GM19328 (cell line): ENCODE data around the gene PDE4B.
"Not testable (repeated sequence)": the region's sequence is repeated elsewhere in the genome, so short reads cannot be mapped to it uniquely, and the experiment has no call there.

Experiments
- ATAC-seq: cut with Tn5 transposase; IDR thresholded peaks from one replicate; pipeline ENCODE4 v1.9.1; 2021; ENCODE audit warnings: mild to moderate bottlenecking, moderate library complexity; ENCODE audit not compliant: unreplicated experiment

The PDE4B gene

GRCh38 chr1:66296951-66297350 lies 504.3 kb downstream of the PDE4B start:
- no peak for ATAC-seq

GRCh38 chr1:66298464-66298863 lies 505.8 kb downstream of the PDE4B start:
- ATAC-seq = no peak

- ATAC-seq = no peak
Observed at GRCh38 chr1:66300280-66300971, 507.7 kb downstream of the PDE4B start.

GRCh38 chr1:66300972-66301451 lies 508.3 kb downstream of the PDE4B start:
- peak; percentile 71 for ATAC-seq

- no peak for ATAC-seq
Observed at GRCh38 chr1:66302184-66302742, 509.6 kb downstream of the PDE4B start.

GRCh38 chr1:66302815-66303214 lies 510.1 kb downstream of the PDE4B start:
- no peak for ATAC-seq

- no peak for ATAC-seq
Observed at GRCh38 chr1:66303646-66304045, 511.0 kb downstream of the PDE4B start.

- no peak for ATAC-seq
Observed at GRCh38 chr1:66304128-66304527, 511.4 kb downstream of the PDE4B start.

- ATAC-seq = no peak
Observed at GRCh38 chr1:66305927-66306326, 513.2 kb downstream of the PDE4B start.

GRCh38 chr1:66309006-66309741 lies 516.5 kb downstream of the PDE4B start:
- no peak for ATAC-seq

GRCh38 chr1:66311092-66311491 lies 518.4 kb downstream of the PDE4B start:
- no peak for ATAC-seq

GRCh38 chr1:66311628-66312027 lies 518.9 kb downstream of the PDE4B start:
- no peak for ATAC-seq

- ATAC-seq = no peak
Observed at GRCh38 chr1:66312271-66312990, 519.7 kb downstream of the PDE4B start.

- no peak for ATAC-seq
Observed at GRCh38 chr1:66313429-66313828, 520.7 kb downstream of the PDE4B start.

- no peak for ATAC-seq
Observed at GRCh38 chr1:66315671-66316070, 523.0 kb downstream of the PDE4B start.

- ATAC-seq = no peak
Observed at GRCh38 chr1:66316464-66317247, 524.0 kb downstream of the PDE4B start.

- ATAC-seq = no peak
Observed at GRCh38 chr1:66317248-66317515, 524.5 kb downstream of the PDE4B start.

GRCh38 chr1:66320231-66320630 lies 527.5 kb downstream of the PDE4B start:
- no peak for ATAC-seq

GRCh38 chr1:66322462-66322861 lies 529.8 kb downstream of the PDE4B start:
- ATAC-seq = not testable (repeated sequence)

GRCh38 chr1:66323958-66324625 lies 531.4 kb downstream of the PDE4B start:
- no peak for ATAC-seq
